GM19397 (cell line): ENCODE measurements around the gene PSORS1C2.
"Not testable (repeated sequence)": the region's sequence is repeated elsewhere in the genome, so short reads cannot be mapped to it uniquely, and the experiment has no call there.

Source experiments
- ATAC-seq: cut with Tn5 transposase; IDR thresholded peaks from one replicate; pipeline ENCODE4 v1.9.1; 2021; ENCODE audit warnings: mild to moderate bottlenecking, moderate library complexity; ENCODE audit not compliant: unreplicated experiment

Gene PSORS1C2

DNA sequence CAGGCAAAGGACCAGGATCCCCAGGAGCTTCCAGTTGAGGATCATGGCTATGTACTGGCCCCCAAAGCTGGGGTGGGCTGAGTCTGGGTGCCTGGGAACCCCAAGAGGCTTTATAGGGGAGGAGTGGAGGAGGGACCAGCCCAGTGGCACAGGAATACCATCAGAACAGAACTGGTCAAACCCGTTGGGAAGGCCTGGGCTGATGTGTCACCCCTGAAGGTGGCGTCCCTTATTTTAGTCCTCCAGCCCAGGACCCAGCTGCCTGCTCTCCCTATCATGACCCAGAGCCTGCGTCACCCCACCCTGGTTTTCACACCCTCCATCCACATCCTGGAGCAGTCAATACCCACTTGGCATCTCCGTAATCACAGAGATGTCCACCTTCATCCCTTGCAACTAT lies at the start of gene PSORS1C2:
PSORS1C2 (minus strand) TSS at position 85 of the 400 bp plus-strand sequence; CDS start at position 45, 40 bp downstream.
- ATAC-seq, result no peak

DNA sequence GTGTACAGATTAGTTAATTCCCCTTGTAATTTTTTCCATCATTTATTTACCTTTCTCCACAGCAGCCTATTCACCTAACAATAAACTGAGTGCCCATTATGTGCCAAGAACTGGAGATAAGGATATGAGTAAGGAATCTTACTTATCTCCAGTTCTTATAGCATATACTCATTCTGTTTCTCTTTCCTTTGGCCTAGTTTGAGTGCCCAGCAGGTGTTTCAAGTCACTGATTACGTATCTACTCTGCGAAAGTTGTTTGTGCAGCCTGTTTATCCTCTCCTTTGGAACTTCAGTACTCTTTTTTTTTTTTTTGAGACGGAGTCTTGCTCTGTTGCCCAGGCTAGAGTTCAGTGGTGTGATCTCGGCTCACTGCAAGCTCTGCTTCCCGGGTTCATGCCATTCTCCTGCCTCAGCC lies 48.9 kb upstream of the PSORS1C2 start:
- no peak for ATAC-seq

DNA sequence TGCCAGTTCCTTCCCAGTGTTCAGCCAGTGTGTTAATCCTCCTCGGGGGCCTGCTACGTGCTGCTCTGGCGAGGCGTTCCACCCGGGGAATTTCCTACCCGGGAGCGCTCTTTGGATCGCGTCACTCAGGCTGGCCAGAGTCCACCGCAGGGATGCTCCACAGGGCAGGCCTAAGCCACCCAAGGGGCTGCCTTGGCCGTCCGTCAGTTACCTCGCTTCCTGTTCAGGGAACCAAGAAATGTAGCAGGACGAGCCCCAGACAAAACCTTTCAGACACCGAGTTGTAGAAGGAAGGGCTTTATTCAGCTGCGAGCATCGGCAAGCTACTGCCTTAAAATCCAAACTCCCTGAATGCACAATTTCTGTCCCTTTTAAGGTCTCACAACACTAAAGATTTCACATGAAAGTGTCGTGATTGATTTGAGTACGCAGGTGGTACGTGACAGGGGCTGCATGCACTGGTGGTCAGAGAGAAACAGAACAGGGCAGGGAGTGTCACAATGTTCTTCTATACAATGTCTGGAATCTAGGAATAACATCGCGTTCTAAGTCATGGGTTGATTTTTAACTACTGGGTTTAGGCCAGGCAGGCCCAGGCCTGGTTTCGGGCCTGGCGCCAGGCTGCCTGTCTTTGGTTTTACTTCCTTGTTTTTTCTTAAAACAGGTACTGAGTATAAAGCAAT lies 47.3 kb upstream of the PSORS1C2 start:
- ATAC-seq, result no peak

DNA sequence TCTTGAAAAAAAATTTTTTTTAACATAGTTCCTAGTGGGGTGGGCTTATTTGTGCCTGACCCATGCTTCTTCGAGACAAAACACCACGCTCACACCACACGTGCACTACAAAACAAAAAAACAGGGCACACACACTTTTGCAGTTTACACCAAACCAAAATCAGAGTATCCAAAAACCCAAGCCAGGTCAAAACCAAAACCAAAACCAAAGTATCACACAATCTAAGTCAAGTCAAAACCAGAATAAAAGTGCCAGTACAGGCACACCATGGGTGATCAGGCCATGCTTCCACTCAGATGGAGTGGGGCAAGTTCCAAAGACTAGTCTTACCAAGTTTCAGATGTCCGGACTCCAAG lies 46.8 kb upstream of the PSORS1C2 start:
- ATAC-seq, result not testable (repeated sequence)

DNA sequence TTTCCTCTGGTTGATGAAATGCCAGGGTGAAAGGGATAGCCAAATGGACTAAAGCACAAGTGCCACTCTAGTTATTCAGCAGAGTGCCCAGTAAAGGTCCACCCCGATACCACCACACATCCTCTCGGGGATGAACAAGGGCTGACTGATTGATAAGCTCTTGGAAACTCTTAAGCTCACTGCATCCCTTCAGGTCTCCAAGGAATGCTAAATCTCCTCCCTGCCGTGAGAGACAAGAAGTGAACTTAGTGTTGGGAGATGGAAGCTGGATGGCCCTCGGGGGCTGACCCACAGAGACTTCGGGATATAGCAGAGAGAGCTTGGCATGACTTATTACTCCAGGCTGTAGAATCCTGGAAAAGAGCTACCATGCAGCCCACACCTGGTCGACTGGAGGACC lies 45.0 kb upstream of the PSORS1C2 start:
- ATAC-seq, result not testable (repeated sequence)

DNA sequence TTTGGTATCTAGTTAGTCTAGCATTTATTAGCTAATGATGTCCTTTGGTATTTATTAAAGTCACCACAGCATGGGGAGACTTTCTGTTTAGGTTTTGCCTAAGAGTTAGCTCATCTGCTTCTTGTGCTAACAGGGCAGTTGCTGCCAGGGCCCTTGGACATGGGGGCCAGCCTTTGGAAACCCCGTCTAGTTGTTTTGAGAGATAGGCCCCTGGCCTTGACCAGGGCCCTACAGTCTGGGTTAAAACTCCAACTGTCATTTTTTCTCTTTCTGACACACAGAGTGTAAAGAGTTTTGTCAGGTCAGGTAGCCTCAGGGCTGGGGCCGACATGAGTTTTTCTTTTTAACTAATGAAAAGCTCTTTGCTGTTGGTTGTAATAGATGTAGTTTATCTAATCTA lies 44.4 kb upstream of the PSORS1C2 start:
- not testable (repeated sequence) for ATAC-seq

DNA sequence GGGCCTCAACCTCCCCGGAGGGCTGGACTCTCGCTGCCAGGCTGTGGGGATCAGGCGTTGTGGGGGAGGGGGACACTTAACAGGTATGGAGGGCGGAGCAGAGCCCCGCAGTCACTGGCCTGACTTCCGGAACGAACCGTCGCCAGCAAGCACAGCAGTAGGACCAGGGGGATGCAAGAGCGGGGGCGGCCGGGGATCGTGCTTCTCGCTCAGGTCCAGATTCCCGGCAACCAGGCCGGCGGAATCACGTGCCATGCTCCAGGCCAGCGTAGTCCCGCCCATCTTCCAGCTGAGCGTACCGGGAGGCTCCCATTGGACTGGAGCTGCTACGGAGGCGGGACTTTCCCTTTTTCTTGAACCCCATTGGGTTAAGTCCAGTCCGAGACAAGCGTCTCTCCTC lies 41.6 kb upstream of the PSORS1C2 start:
- ATAC-seq, result no peak

DNA sequence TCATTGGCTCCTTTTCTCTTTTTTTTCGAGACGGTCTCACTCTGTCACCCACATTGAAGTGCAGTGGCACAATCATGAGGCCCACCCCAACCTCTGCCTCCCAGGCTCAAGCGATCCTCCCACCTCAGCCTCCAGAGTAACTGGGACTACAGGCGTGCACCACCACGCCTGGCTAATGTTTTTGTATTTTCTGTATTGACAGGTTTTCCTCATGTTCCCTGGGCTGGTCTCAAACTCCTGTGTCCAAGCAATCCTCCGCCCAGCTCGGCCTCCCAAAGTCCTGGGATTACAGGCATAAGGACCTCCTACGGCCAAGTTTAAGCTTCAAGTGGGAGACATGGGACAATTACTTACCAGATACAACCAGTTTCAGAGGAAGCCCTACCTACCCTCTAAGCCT lies 41.0 kb upstream of the PSORS1C2 start:
- no peak for ATAC-seq

DNA sequence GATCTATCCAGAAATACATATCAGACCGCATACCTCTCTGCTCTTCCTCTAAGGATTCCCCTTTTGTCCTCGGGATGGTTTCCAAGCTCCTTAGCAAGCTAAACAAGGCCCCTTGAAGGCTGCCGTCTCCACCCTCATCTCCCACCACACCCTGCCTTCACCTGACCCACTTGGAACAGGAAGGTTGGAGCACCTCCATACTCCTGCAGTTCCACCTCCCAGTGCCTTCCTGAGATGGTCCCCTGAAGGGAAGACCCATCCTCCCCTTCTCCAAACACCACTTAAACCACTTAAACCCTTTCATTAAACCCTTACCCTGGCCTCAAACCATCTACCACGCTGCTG lies 40.1 kb upstream of the PSORS1C2 start:
- no peak for ATAC-seq

DNA sequence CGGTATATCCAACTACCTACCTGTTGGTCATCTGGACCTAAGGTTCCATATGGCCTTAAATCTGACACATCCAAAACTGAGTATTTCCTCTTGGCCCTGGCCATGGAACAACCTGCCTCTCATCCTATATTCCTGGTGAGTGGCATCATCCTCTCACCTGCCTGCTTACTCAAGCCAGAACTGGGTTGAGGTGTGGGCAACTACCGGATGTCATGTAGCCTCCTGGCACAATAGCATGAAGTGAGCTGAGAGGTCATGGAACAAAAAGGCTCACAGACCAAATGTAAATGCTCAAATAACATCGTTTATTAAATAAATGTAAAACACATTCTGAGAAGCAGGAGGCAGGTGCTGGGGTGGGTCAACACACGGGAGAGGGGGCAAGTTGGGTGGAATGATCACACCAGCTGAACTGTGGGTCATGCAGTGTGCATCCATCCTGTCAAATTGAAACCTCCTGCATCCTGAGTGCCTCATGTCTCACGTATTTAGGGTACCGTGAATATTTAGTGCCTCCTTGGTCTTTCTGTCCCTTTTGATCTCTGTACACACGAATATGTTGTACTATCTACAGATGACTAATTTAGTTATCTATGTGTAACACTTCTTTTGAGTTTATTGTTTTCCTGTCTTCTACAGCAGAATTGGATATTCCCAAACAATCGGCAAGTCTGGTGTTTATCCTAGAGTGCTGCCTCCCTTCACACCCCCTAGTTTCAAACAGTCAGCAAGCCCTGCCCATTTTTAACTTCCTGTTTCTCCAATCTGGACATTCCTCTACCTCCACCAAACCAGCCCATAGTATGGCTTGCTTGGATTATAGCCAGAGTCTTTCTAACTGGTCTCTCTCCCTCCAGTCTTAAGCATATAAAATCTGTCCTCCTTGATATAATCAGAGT lies 39.5 kb upstream of the PSORS1C2 start:
- no peak for ATAC-seq

DNA sequence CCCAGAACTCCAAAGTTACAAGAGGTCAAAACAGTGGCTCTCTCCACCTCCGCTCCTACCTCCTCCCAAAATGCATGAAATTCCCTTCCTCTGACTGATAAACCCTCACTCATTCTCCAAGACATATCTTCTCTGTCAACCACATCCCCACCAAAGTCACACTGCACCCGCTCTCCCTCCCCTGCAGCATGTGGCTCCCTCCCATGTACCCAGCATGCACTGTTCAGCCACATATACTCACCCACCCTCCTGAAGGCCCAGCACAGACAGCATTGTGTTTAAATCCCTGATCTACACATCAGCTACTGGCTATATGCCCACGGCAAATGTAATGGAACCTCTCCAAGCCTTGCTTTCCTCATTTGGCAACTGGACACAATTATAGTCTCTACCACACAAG lies 37.1 kb upstream of the PSORS1C2 start:
- no peak for ATAC-seq

DNA sequence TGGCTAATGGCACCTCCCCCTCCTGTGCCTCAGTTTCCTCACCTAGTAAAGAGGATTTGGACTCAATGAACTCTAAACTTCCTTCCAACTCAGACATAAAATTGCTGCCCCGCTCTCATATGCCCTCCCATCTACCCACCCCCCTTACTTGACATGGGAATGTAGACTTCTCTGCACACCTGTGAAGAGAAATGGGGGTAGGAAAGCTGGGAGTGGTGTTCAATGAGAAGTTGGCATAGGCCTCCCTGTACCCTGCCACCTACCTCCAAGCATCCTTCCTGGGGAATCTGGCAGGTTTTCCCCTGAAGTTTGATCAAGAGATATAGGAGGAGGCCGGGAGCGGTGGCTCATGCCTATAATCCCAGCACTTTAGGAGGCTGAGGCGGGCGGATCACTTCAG lies 35.5 kb upstream of the PSORS1C2 start:
- no peak for ATAC-seq

DNA sequence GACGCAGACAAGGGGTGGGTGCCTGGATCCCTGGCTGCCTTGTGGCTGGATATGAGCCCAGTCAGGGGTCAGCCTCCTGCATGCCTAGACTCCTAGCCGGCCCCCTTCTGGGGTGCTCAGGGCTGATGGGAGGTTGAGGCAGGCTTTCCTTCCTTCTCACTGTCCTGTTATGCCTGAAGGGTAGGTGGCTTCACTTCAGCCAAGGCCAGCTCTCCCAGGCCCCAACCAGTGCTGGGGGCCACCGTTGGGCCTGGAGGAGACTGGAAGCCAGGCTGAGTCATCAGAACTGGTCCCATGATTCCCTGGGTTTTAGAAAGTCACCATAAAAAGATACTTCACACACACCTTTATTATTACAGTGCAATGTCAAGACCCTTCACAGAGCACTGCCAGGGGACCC lies 34.5 kb upstream of the PSORS1C2 start:
- no peak for ATAC-seq

DNA sequence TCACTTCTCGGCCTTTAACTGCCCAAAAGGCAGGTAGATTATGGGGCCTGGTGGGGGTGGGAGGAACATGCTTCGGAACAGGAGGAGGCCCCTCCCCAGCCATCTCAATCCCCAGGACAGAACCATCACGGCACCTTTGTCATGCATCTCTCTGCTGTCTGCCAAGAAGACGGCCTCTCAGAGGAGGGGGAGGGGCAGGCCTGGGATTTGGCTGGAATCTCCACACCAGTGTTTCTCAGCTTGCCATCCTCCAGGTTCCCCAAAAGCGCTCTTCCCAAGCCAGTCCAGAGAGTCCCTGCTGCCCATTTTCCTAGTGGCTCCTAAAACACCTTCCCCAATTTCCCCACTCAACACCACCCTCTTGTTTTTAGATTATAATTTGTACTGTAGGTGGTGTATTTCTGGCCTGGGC lies 34.1 kb upstream of the PSORS1C2 start:
- ATAC-seq, result no peak

DNA sequence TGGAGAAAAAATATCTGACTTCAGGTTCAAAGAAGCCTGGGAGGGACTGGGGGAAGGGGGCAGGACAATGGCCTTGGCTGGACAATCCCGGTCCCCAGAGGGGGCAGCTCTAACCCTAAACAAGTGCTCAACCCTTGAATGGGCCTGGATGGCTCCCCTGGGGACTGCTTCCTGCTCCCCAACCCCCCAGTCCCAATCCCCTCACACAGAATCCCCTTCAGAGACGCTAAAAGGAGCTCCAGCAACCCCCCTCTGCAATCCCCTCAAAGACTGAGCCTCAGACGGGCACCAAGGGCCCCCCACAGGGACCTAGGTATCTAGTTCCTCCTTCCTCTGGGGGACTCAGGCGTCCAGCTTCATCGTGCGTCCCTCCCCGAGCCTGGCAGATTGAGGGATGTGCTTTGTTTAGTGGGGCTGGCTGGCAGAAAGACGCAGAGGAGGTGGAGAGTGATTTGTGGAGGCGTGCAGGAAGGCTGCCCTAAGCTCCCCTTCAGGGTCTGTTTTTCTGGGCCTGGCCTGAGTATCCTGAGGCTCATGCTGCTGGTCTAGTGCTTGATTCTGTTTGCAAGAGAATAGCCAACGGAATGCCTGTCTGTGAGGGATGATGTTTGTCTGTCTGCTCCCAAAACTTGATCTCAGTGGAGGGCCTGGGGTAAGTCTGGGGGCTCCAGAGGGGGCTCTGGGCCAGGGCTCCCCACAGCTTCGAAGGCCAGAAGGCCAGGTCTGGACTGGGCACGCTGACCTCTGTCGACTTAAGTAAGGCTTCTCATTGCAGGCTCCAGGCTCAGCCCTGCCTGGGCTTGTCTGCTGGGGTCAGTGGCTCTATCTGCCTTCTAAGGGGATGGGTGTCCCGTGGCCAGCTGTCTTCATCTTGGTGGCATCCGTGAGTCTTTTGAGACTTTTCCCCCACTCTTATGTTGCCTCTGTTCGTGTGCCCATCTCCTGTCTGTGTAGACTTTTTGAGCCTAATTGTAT lies 33.4 kb upstream of the PSORS1C2 start:
- no peak for ATAC-seq

DNA sequence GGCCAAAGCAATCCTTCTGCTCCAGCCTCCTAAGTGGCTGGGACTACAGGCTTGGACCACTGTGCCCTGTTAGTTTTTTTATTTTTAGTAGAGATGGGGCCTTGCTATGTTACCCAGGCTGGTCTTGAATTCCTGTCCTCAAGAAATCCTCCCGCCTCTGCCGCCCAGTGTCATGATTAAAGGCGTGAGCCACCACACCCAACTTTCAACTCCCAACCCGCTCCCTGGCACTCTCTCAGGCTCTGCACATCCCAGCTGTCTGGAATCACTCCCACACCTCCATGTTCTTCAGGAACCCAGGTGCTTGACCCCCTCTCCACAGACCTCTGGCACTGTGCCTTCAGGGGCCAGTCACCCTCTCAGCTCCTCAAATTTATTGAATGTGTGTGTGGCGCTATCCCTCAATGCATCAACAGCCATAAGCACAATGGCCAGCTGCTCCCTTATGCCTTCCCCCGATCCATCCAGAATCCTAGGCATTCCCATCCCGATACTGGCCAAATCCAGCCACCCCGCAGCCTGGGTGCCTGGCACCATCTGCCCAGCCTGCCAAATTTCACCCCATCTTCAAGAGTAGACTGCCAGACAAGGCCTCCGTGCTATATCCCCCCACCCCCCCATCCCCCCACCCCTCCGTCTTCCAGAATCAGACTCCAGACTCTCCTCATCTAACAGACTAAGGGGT lies 32.3 kb upstream of the PSORS1C2 start:
- ATAC-seq, result no peak

DNA sequence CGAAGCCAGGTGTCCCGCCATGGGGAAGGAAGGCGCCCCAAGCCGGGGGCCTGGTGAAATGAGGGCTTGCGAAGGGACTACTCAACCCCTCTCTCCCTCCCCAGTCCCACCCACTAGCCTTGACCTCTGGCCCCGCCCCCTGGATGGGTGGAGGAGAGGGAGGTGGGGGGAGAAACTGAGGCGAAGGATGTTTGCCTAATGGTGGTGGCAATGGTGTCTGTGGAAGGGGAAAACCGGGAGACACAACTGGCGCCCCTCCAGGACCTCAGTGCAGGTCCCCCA lies 31.7 kb upstream of the PSORS1C2 start, which contains the start of gene POU5F1:
POU5F1 (minus strand) TSS at position 83 of the 282 bp plus-strand sequence; CDS start at position 21, 62 bp downstream.
- ATAC-seq, result no peak

DNA sequence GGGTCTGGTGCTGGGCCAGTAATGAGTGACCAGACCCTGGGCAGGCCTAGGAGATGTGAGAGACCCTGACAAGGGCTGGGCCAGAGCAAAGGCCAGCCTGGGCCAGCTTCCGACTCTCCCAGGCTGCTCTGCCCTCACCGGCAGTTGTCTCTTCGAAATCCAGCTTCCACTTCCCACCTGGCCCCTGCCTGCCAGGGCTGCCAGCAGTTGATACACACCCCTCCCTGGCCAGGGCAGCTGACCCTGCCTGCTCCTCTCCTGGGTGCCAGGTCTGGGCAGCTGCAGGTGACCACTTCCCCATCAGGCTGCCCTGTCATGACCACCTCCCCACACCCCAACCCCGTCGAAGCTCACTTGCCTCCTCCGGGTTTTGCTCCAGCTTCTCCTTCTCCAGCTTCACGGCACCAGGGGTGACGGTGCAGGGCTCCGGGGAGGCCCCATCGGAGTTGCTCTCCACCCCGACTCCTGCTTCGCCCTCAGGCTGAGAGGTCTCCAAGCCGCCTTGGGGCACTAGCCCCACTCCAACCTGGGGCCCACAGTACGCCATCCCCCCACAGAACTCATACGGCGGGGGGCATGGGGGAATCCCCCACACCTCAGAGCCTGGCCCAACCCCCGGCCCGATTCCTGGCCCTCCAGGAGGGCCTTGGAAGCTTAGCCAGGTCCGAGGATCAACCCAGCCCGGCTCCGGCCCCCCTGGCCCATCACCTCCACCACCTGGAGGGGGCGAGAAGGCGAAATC lies 31.2 kb upstream of the PSORS1C2 start:
- ATAC-seq, result not testable (repeated sequence)

DNA sequence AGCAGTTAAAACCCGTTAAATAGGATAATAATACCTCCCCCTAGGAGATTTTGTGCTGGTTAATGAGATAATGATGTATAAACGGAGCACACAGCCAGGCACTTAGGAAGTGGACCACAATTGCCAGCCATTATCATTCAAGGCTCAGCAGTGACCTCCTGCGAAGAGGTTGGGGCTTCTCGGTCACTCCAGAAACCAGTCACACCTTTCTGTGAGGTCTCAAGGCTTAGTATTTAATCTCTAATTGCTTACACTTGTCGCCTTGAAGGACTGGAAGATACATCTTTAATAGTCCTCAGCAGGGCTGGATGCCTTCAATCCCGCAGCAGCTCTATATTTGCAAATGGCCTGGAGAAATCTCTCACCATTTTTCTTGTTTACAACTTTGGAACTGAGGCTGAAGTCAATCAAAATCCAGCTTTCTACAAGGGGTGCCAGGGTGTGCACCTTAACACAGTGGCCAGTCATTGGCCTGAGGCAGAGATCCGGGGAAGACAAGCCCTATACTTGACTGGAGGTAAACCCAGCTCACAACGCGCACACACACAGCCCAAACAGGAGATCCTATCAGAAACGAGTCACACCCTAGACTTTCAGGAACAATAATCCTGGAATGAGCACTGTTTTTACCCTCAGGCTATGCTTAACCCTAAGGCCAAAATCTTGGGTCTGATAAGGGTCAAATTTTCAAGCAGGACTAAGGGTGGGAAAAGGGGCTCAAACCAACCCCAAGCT lies 30.4 kb upstream of the PSORS1C2 start:
- no peak for ATAC-seq
